Suprapubic skin (tissue), 4 donors: Measurements from ENCODE around the gene SLC13A4. TPM values are rescaled to one million over a fixed set of nuclear protein-coding genes. Genes with fewer than 3 reads are reported as not detected.
A peak's percentile ranks its signal among the peaks of the same experiment; 100 is the strongest.

Source experiments
- DNase-seq, 2 donors: peaks; one replicate each; pipeline ENCODE4 v3.0.0-alpha.2; 2019; ENCODE audit warnings: low spot score in 2 of 2
- H3K27ac ChIP-seq: fragments of 200-600 bp; sonication (generic); one replicate; pipeline ENCODE4 v1.5.1; 2019
- H3K27me3 ChIP-seq: fragments of 200-600 bp; sonication (generic); one replicate; pipeline ENCODE4 v1.5.1; 2019
- H3K36me3 ChIP-seq: fragments of 200-600 bp; sonication (generic); one replicate; pipeline ENCODE4 v1.5.1; 2019
- H3K4me1 ChIP-seq: fragments of 200-600 bp; sonication (generic); one replicate; pipeline ENCODE4 v1.5.1; 2019
- H3K4me3 ChIP-seq: fragments of 200-600 bp; sonication (generic); one replicate; pipeline ENCODE4 v1.5.1; 2019; ENCODE audit warnings: mild to moderate bottlenecking
- H3K9me3 ChIP-seq: fragments of 200-600 bp; sonication (generic); one replicate; pipeline ENCODE4 v1.5.1; 2019
- EP300 ChIP-seq: sonication (generic); formaldehyde crosslinking; IDR thresholded peaks from one replicate; pipeline ENCODE4 v1.6.1; 2017; ENCODE audit warnings: antibody characterized with exemption
- POLR2A ChIP-seq, 2 donors: fragments of 450-650 bp; IDR thresholded peaks; one replicate each; pipeline ENCODE4 v1.6.1; 2017; ENCODE audit warnings: antibody characterized with exemption in 2 of 2, mild to moderate bottlenecking in 2 of 2, moderate library complexity in 2 of 2
- POLR2AphosphoS5 ChIP-seq, 3 donors: sonication (generic); formaldehyde crosslinking; IDR thresholded peaks; one replicate each; pipeline ENCODE4 v1.6.1; 2017; ENCODE audit warnings: antibody characterized with exemption in 3 of 3
- WGBS: methylation state at CpG from one replicate; pipeline ENCODE4 v1.1.5; 2018; 5-methylcytosine and 5-hydroxymethylcytosine counted together
- total RNA-seq, 4 donors: library from RNA; depleted of rRNA; stranded (reverse); fragments of >200 nt; gene quantifications; one replicate each; pipeline ENCODE4 v1.1.0, GENCODE V29; 2016
- TF ChIP-seq, protein P1 (sequence below), 2 donors: fragments of 200-600 bp in 1 of 2; fragments of 450-650 bp in 1 of 2; sonication (generic) in 1 of 2; IDR thresholded peaks; one replicate each; pipeline ENCODE4 v1.5.1; 2016 to 2019; ENCODE audit warnings: antibody characterized with exemption in 2 of 2, mild to moderate bottlenecking in 1 of 2, moderate library complexity in 1 of 2

The SLC13A4 gene
- total RNA-seq, 4 donors from 2014 or later = 0.15 to 1.9 (median 0.51) TPM

GRCh38 chr7:135664046-135664589, 63.9 kb downstream of the SLC13A4 start:
- H3K4me3 ChIP-seq = no peak overlapping the region
- TF ChIP-seq POLR2AphosphoS5 (IDR thresholded peaks at IDR 0.05) = no peak
- TF ChIP-seq POLR2A (IDR thresholded peaks at IDR 0.05) = no peak
- TF ChIP-seq, protein P1, sequence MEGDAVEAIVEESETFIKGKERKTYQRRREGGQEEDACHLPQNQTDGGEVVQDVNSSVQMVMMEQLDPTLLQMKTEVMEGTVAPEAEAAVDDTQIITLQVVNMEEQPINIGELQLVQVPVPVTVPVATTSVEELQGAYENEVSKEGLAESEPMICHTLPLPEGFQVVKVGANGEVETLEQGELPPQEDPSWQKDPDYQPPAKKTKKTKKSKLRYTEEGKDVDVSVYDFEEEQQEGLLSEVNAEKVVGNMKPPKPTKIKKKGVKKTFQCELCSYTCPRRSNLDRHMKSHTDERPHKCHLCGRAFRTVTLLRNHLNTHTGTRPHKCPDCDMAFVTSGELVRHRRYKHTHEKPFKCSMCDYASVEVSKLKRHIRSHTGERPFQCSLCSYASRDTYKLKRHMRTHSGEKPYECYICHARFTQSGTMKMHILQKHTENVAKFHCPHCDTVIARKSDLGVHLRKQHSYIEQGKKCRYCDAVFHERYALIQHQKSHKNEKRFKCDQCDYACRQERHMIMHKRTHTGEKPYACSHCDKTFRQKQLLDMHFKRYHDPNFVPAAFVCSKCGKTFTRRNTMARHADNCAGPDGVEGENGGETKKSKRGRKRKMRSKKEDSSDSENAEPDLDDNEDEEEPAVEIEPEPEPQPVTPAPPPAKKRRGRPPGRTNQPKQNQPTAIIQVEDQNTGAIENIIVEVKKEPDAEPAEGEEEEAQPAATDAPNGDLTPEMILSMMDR (IDR thresholded peaks at IDR 0.05) = no peak
- no peak for TF ChIP-seq EP300
- H3K9me3 ChIP-seq = no peaks in the 10 kb centered on the region
- no peak overlapping the region for H3K27ac ChIP-seq
- 62% methylated on average over 3 of the region's 3 CpGs for whole genome bisulfite sequencing
- DNase-seq = no peak
- no peaks in the 10 kb centered on the region for H3K36me3 ChIP-seq
- H3K27me3 ChIP-seq = no peaks in the 10 kb centered on the region
- H3K4me1 ChIP-seq = peaks cover 19% of the 10 kb centered on the region

GRCh38 chr7:135662373-135663114, 65.4 kb downstream of the SLC13A4 start, which contains the start of gene STMP1:
STMP1 (plus strand) TSS chr7:135662514.
- WGBS = under 1% methylated on average over 34 of the region's 60 CpGs
- Histone ChIP-seq H3K4me1 (peaks cover 19% of the 10 kb centered on the region), H3K27ac (peak within 1 kb of the TSS; percentile 97), H3K9me3 (no peaks in the 10 kb centered on the region), H3K27me3 (no peaks in the 10 kb centered on the region), H3K36me3 (no peaks in the 10 kb centered on the region), H3K4me3 (peak within 1 kb of the TSS; percentile 98)
- TF ChIP-seq EP300 = no peak
- TF ChIP-seq, protein P1 (IDR thresholded peaks at IDR 0.05) = peak; percentile 65 to 87
- TF ChIP-seq POLR2A (IDR thresholded peaks at IDR 0.05) = peak; percentile 16 to 87
- TF ChIP-seq POLR2AphosphoS5 (IDR thresholded peaks at IDR 0.05) = peak; percentile 32 to 86 (median 44)
- DNase-seq = peak; percentile 98 to 99

DNA sequence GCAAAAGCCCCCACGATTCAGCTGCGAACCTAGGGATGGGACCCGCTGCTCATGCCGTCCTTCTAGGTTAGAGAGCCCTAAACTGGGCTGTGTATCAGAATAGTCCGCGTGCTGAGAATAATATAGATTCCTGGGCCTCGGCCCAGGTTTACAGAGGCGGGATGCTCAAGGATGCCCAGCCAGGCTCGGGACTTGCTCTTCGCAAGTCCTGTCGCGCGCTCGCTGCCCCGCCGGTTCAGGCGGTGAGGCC, 65.9 kb downstream of the SLC13A4 start:
- TF ChIP-seq EP300 (no peak), POLR2AphosphoS5 (IDR thresholded peaks at IDR 0.05) (no peak), POLR2A (IDR thresholded peaks at IDR 0.05) (no peak)
- TF ChIP-seq, protein P1 (IDR thresholded peaks at IDR 0.05) = no peak

GRCh38 chr7:135661311-135662122, 66.5 kb downstream of the SLC13A4 start:
- TF ChIP-seq POLR2A (IDR thresholded peaks at IDR 0.05) (no peak), EP300 (no peak), POLR2AphosphoS5 (IDR thresholded peaks at IDR 0.05) (no peak)
- TF ChIP-seq, protein P1 (IDR thresholded peaks at IDR 0.05) = no peak
- DNase-seq = no peak
- peaks cover 19% of the 10 kb centered on the region for H3K4me1 ChIP-seq
- peak overlapping the region; percentile 98 for H3K4me3 ChIP-seq
- H3K27ac ChIP-seq = peak overlapping the region; percentile 97
- no peaks in the 10 kb centered on the region for H3K27me3 ChIP-seq
- H3K36me3 ChIP-seq = no peaks in the 10 kb centered on the region
- no peaks in the 10 kb centered on the region for H3K9me3 ChIP-seq
- WGBS = 65% methylated on average over 14 of the region's 14 CpGs

More for the DNA sequence above, 65.9 kb downstream of the SLC13A4 start:
- 8% methylated on average over 17 of the region's 17 CpGs for whole genome bisulfite sequencing
- Histone ChIP-seq H3K4me3 (peak overlapping the region; percentile 98), H3K27me3 (no peaks in the 10 kb centered on the region), H3K9me3 (no peaks in the 10 kb centered on the region), H3K27ac (peak overlapping the region; percentile 97), H3K4me1 (peaks cover 19% of the 10 kb centered on the region), H3K36me3 (no peaks in the 10 kb centered on the region)
- no peak for DNase-seq
